Gastroesophageal sphincter (tissue), 4 donors: ENCODE data around the gene MCM10. TPM values are rescaled to one million over a fixed set of nuclear protein-coding genes. Genes with fewer than 3 reads are reported as not detected.

Experiments
- ATAC-seq: fragments of 150-250 bp; one replicate; pipeline ENCODE4 v1.9.1; 2016; ENCODE audit warnings: mild to moderate bottlenecking, moderate library complexity
- H3K27ac ChIP-seq, 4 donors: fragments of 200-600 bp; sonication (generic) in 3 of 4; 1 replicate in 3 of 4; 2 replicates in 1 of 4; pipeline ENCODE4 v1.5.1; 2016 to 2019
- H3K27me3 ChIP-seq: fragments of 200-600 bp; sonication (generic); one replicate; pipeline ENCODE4 v1.5.1; 2019
- H3K36me3 ChIP-seq, 2 donors: fragments of 200-600 bp; sonication (generic); one replicate each; pipeline ENCODE4 v1.5.1; 2019; ENCODE audit warnings: control low read depth in 1 of 2
- H3K4me1 ChIP-seq, 3 donors: fragments of 200-600 bp; sonication (generic); 1 replicate in 2 of 3; 2 replicates in 1 of 3; pipeline ENCODE4 v1.5.1; 2016 to 2019; ENCODE audit warnings: control low read depth in 2 of 3
- H3K4me3 ChIP-seq, 2 donors: fragments of 200-600 bp; sonication (generic); one replicate each; pipeline ENCODE4 v1.5.1; 2019; ENCODE audit warnings: mild to moderate bottlenecking in 1 of 2, moderate library complexity in 1 of 2
- H3K9me3 ChIP-seq, 3 donors: fragments of 200-600 bp; sonication (generic); one replicate each; pipeline ENCODE4 v1.5.1; 2017 to 2019; ENCODE audit warnings: control low read depth in 2 of 3
- EP300 ChIP-seq: sonication (generic); formaldehyde crosslinking; IDR thresholded peaks from one replicate; pipeline ENCODE4 v1.6.1; 2017; ENCODE audit warnings: antibody characterized with exemption, mild to moderate bottlenecking
- POLR2A ChIP-seq, 2 donors: fragments of 450-650 bp; IDR thresholded peaks; one replicate each; pipeline ENCODE4 v1.6.1; 2017; ENCODE audit warnings: antibody characterized with exemption in 2 of 2, mild to moderate bottlenecking in 2 of 2, moderate library complexity in 1 of 2
- POLR2AphosphoS5 ChIP-seq: sonication (generic); formaldehyde crosslinking; IDR thresholded peaks from one replicate; pipeline ENCODE4 v1.6.1; 2017; ENCODE audit warnings: antibody characterized with exemption
- WGBS, 2 donors: methylation state at CpG; one replicate each; pipeline ENCODE4 v1.1.5; 2018; ENCODE audit warnings: low coverage in 1 of 2; 5-methylcytosine and 5-hydroxymethylcytosine counted together
- total RNA-seq, 4 donors: library from RNA; depleted of rRNA; stranded (reverse); fragments of >200 nt; gene quantifications; one replicate each; pipeline ENCODE4 v1.1.0, GENCODE V29; 2016
- TF ChIP-seq, protein P1 (sequence below), 4 experiments: fragments of 200-600 bp in 2 of 4; fragments of 450-650 bp in 2 of 4; sonication (generic) in 1 of 4; IDR thresholded peaks; one replicate each; pipeline ENCODE4 v1.5.1; 2017 to 2019; ENCODE audit warnings: antibody characterized with exemption in 4 of 4, mild to moderate bottlenecking in 2 of 4, moderate library complexity in 2 of 4

MCM10 gene
- total RNA-seq, 4 donors from 2014 or later = 0.08 to 1.1 TPM; not detected in 2

DNA sequence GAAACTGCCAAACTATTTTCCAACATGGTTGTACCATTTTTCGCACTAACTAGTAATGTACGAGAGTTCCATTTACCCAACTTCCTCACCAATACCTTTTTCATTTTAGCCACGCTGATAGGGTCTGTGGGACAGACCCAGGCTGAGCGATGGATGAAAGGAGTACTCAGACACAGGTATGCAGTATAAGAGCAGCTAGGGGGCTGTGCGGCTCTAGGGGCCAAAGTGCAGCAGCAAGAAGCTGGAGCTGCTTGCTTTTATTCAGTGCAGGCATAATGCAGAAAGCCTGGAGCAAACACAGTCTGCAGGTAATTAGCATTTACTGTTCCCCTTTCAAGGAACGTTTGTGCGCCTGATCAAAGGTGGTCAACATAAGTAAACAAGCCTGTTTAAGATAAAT lies 51.8 kb downstream of the MCM10 start:
- no peak for ATAC-seq
- no peak overlapping the region for H3K4me3 ChIP-seq
- WGBS, 2 donors = 78 to 87% methylated on average over 3 to 6 of the region's 7 CpGs
- no peaks in the 10 kb centered on the region for H3K4me1 ChIP-seq
- TF ChIP-seq POLR2A (IDR thresholded peaks at IDR 0.05) (no peak), POLR2AphosphoS5 (no peak), EP300 (no peak)
- TF ChIP-seq, protein P1, sequence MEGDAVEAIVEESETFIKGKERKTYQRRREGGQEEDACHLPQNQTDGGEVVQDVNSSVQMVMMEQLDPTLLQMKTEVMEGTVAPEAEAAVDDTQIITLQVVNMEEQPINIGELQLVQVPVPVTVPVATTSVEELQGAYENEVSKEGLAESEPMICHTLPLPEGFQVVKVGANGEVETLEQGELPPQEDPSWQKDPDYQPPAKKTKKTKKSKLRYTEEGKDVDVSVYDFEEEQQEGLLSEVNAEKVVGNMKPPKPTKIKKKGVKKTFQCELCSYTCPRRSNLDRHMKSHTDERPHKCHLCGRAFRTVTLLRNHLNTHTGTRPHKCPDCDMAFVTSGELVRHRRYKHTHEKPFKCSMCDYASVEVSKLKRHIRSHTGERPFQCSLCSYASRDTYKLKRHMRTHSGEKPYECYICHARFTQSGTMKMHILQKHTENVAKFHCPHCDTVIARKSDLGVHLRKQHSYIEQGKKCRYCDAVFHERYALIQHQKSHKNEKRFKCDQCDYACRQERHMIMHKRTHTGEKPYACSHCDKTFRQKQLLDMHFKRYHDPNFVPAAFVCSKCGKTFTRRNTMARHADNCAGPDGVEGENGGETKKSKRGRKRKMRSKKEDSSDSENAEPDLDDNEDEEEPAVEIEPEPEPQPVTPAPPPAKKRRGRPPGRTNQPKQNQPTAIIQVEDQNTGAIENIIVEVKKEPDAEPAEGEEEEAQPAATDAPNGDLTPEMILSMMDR (IDR thresholded peaks at IDR 0.05) = no peak
- no peaks in the 10 kb centered on the region for H3K36me3 ChIP-seq
- no peaks in the 10 kb centered on the region for H3K9me3 ChIP-seq
- no peaks in the 10 kb centered on the region for H3K27me3 ChIP-seq
- H3K27ac ChIP-seq = no peak overlapping the region

DNA sequence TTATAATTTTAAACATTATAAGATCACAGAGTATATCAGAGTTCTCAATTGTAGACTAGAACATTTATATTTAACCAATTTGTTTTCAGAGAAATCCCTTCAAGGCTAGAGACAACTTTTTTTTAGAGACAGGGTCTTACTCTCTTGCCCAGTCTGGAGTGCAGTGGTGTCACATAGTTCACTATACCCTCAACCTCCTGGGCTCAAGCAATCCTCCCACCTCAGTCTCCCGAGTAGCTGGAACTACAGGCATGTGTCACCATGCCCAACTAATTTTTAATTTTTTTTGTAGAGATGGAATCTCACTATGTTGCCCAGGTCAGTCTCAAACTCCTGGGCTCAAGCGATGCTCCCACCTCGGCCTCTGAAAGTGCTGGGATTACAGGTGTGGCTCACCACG lies 57.5 kb downstream of the MCM10 start:
- WGBS, 2 donors = 89 to 96% methylated on average over 3 to 4 of the region's 4 CpGs

DNA sequence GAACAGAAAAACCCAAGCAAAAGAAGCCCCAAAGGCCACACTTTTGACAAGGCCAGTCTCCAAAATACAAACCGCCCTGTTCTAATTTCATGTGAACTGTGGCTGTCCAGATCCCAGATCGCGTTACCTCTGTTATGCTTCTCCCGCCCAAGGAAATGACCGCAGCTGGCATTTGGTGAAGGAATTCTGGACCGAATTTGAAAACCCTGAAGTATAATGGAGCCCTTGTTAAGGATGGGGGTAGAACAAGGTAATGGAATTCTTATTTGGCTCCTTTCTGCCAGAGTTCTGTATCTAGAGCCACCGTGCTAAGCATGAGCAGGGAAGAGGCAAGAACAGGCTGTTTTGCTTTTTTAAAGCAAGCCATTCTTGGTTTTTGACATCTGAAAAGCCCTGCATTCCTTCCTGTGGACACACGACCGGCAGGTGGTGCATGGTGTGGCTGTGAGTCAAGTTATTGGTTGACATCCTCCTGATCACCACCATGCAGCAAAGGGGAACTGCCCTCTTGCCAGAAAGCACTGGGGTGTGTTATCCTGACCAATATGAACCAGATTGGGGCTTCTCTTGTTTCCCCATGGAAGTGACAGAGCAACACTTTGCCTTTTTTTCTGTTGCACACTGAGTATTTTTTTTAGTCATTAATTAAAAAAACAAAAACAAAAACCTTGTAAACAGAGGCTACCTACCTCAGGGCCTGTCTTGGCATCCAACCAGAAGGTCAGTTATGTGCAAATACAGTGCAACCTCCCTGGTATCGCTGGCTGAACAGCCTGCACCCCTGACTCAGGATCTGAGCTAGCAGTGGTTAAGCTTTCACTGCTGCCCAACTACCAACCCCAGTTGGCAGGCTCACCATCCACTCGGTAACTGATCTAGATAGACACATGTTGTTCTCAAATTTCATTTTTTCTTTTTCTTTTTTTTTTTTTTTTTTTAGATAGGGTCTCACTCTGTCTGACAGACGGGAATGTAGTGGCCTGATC lies 58.6 kb downstream of the MCM10 start:
- no peak for TF ChIP-seq EP300
- TF ChIP-seq, protein P1 (IDR thresholded peaks at IDR 0.05) = peak in 1 of 4 experiments; percentile 6
- TF ChIP-seq POLR2AphosphoS5 = no peak
- Histone ChIP-seq H3K4me1 (no peaks in the 10 kb centered on the region), H3K4me3 (no peak overlapping the region), H3K36me3 (no peaks in the 10 kb centered on the region), H3K9me3 (no peaks in the 10 kb centered on the region), H3K27me3 (no peaks in the 10 kb centered on the region), H3K27ac (no peak overlapping the region)
- no peak for ATAC-seq
- 42 to 77% methylated on average over 2 to 10 of the region's 12 CpGs for WGBS, 2 donors

More for the DNA sequence above, 57.5 kb downstream of the MCM10 start:
- H3K4me1 ChIP-seq = no peaks in the 10 kb centered on the region
- no peak overlapping the region for H3K4me3 ChIP-seq
- TF ChIP-seq POLR2AphosphoS5 (no peak), POLR2A (IDR thresholded peaks at IDR 0.05) (no peak), EP300 (no peak)
- TF ChIP-seq, protein P1 (IDR thresholded peaks at IDR 0.05) = no peak
- H3K36me3 ChIP-seq = no peaks in the 10 kb centered on the region
- no peaks in the 10 kb centered on the region for H3K27me3 ChIP-seq
- no peaks in the 10 kb centered on the region for H3K9me3 ChIP-seq
- no peak overlapping the region for H3K27ac ChIP-seq
- ATAC-seq = no peak

DNA sequence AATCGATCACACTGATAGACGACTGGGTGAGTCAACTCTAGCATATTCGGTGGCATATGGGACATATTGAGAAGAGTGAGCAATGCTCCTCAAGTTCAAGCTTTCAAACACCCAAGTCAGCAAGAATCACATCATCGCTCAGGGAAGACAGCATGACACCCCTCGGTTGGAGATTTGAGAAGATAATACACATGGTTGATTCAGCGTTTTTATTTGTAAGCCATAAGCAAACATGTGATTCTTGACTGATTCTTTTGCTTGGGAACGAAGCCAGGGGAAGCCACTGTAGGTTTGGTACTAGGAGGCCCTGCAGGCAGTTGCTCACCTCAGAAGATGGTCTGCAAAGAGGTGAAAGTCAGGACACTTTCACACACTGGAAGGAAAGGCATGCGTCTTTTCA lies 60.2 kb downstream of the MCM10 start:
- Histone ChIP-seq H3K4me3 (no peak overlapping the region), H3K27me3 (no peaks in the 10 kb centered on the region), H3K9me3 (no peaks in the 10 kb centered on the region), H3K36me3 (no peaks in the 10 kb centered on the region), H3K27ac (no peak overlapping the region), H3K4me1 (no peaks in the 10 kb centered on the region)
- WGBS, 2 donors = 86 to 97% methylated on average over 5 to 8 of the region's 8 CpGs
- TF ChIP-seq POLR2AphosphoS5 (no peak), POLR2A (IDR thresholded peaks at IDR 0.05) (no peak), EP300 (no peak)
- TF ChIP-seq, protein P1 (IDR thresholded peaks at IDR 0.05) = no peak
- ATAC-seq = no peak

DNA sequence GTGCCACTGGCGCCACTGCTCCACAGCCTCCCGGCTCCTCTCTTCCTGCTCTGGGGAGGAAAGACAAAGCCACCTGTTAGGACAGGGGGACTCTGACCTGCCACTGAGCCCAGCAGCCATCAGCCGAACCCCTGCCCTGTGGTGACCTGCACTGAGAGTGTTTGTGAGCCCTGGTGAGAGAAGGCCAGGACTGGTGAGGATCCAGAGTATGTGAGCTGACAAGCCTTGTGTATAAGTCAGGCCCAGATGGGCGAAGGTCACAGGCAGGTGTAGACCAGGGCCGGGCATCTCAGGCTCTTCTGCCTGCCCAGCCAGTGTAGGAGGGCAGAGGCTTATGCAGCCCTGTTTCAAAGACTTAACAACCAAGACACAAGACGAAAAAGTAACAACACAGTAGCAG lies 60.8 kb downstream of the MCM10 start:
- ATAC-seq = no peak
- TF ChIP-seq EP300 (no peak), POLR2A (IDR thresholded peaks at IDR 0.05) (no peak), POLR2AphosphoS5 (no peak)
- TF ChIP-seq, protein P1 (IDR thresholded peaks at IDR 0.05) = no peak
- Histone ChIP-seq H3K27me3 (no peaks in the 10 kb centered on the region), H3K4me1 (no peaks in the 10 kb centered on the region), H3K27ac (no peak overlapping the region), H3K4me3 (no peak overlapping the region), H3K36me3 (no peaks in the 10 kb centered on the region), H3K9me3 (no peaks in the 10 kb centered on the region)
- 78 to 81% methylated on average over 3 to 5 of the region's 6 CpGs for WGBS, 2 donors
